PFSK-1 (cell line): Measurements from ENCODE around the gene ELMO1.

Experiments used
- FOXP2 ChIP-seq: optimal IDR thresholded peaks from 2 replicates; pipeline ENCODE3; 2011; ENCODE audit warnings: borderline replicate concordance, control low read depth, inconsistent platforms; ENCODE audit not compliant: insufficient read depth; ENCODE audit errors: extremely low read length, extremely low read depth
- POLR2AphosphoS5 ChIP-seq: IDR thresholded peaks from 2 replicates; pipeline ENCODE4 v1.6.1; 2012; ENCODE audit warnings: low read depth, mild to moderate bottlenecking, control low read depth, low read length, moderate library complexity
- REST ChIP-seq, 2 experiments: IDR thresholded peaks; 2 replicates each; pipeline versions ENCODE4 v1.6.1 to v1.8.0; 2011 to 2012; ENCODE audit warnings: low read depth in 2 of 2, low read length in 2 of 2, control low read depth in 1 of 2, inconsistent platforms in 1 of 2, mild to moderate bottlenecking in 1 of 2, moderate library complexity in 1 of 2; ENCODE audit not compliant: insufficient read depth in 1 of 2
- SIN3A ChIP-seq: IDR thresholded peaks from 2 replicates; pipeline ENCODE4 v1.6.1; 2012; ENCODE audit warnings: mild to moderate bottlenecking, low read length, moderate library complexity, borderline replicate concordance; ENCODE audit not compliant: insufficient read depth
- TAF1 ChIP-seq: IDR thresholded peaks from 2 replicates; pipeline ENCODE4 v1.6.1; 2012; ENCODE audit warnings: low read length, control low read depth, borderline replicate concordance; ENCODE audit not compliant: insufficient read depth

The ELMO1 gene

DNA sequence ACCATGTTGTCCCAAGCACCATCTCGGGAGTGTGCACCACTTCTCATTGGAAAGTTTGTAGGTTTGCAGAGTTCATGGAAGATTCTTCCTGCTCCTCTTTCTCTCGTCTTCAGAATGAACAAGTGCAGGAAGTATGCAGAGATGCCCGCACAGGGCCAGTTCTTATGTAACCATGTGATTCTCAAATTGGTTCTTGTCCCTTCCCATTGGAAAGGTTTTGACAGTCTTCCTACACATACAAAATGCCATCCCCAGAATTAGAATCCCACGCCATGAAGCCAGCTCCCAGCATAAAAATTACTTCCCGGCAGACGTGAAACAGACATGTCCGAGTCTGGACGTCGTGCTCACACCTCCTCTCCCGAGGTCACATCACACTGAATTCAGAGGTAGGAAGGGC is 251.6 kb downstream of the ELMO1 start:
- TF ChIP-seq FOXP2 (no peak), TAF1 (no peak), SIN3A (no peak), POLR2AphosphoS5 (no peak), REST (IDR thresholded peaks at IDR 0.05; ENCODE audit: insufficient read depth in 1 of 2, low read depth in 2 of 2, low read length in 2 of 2) (no peak)

DNA sequence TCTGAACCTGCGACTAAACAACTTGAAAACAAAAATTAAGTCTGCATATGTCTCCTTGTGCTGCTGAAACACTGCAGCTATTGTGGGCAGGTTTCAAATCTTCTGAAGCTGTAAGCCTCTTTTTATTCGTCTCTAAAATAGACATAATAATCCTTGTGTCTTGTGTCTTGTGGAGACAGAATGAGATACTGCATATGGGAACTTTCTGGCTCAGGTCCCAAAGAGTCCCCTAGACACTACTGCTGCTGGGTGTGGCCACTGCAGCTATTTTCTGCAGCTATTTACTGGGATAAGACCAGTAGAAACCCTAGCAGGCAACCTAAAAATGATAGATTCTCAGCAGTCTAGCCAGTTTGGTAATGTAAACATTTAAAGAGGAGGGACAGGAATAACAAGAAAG is 252.0 kb downstream of the ELMO1 start:
- TF ChIP-seq POLR2AphosphoS5: no peak
- TF ChIP-seq SIN3A: no peak
- TF ChIP-seq FOXP2: no peak
- no peak for TF ChIP-seq REST (IDR thresholded peaks at IDR 0.05; ENCODE audit: insufficient read depth in 1 of 2, low read depth in 2 of 2, low read length in 2 of 2)
- no peak for TF ChIP-seq TAF1

DNA sequence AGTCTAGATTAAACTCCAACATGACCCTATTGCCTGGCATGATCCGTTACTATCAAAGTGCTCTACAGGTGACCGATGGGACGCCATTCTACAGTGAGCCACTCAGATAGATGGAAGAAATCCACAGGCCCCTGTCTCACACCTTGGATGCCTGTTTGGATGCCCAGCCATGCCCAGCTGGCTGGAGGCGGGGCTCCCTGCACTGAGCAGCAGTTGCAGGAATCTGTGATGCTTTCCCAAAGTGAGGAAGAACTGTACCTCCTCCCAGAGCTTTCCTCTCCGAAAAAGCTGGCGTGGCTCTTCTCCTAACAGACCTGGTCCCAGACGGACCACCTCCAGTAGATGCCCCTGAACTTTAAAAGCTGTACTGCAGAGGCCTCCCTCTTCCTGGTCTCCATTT is 253.3 kb downstream of the ELMO1 start:
- TF ChIP-seq TAF1 (no peak), FOXP2 (no peak), REST (IDR thresholded peaks at IDR 0.05; ENCODE audit: insufficient read depth in 1 of 2, low read depth in 2 of 2, low read length in 2 of 2) (no peak), POLR2AphosphoS5 (no peak), SIN3A (no peak)

DNA sequence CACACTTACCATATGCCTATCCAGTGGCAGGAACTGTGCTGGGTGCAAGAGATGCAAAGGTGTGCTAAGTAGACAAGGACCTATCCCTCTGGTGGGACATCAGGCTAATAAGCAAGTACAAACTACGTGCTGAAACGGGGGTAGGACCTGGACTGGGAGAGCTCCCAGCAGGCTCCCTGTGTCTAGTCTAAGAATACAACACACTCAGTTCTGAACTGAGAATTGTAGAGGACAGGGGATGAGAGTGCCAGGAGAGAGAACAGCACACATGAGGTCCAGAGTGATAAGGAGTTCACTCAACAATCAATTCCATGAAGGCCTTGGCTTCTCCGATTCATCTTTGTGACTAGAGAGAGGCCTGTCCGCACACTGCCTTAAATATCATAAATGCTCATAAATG is 253.7 kb downstream of the ELMO1 start:
- TF ChIP-seq FOXP2: no peak
- TF ChIP-seq TAF1: no peak
- TF ChIP-seq POLR2AphosphoS5: no peak
- no peak for TF ChIP-seq SIN3A
- TF ChIP-seq REST (IDR thresholded peaks at IDR 0.05; ENCODE audit: insufficient read depth in 1 of 2, low read depth in 2 of 2, low read length in 2 of 2): no peak

GRCh38 chr7:37193775-37194135 is 254.9 kb downstream of the ELMO1 start:
- TF ChIP-seq REST (IDR thresholded peaks at IDR 0.05; ENCODE audit: insufficient read depth in 1 of 2, low read depth in 2 of 2, low read length in 2 of 2): no peak
- TF ChIP-seq SIN3A: no peak
- TF ChIP-seq POLR2AphosphoS5: no peak
- TF ChIP-seq FOXP2: no peak
- TF ChIP-seq TAF1: no peak
